ENCODE data around the gene DOCK1.

GRCh38 chr10:127338399-127339110, 433.3 kb downstream of the DOCK1 start:
- TF ChIP-seq CTCF (IDR thresholded peaks at IDR 0.05) (no peak), POLR2A (IDR thresholded peaks at IDR 0.05) (no peak), POLR2AphosphoS5 (IDR thresholded peaks at IDR 0.05) (no peak)

Data from breast epithelium (tissue), 3 donors.